ENCODE data around the gene NT5C2.

NT5C2 gene

GRCh38 chr10:103124420-103125096, 68.5 kb downstream of the NT5C2 start:
- no peak for DNase-seq (ENCODE audit: low read depth, low spot score)

GRCh38 chr10:103123282-103124024, 69.6 kb downstream of the NT5C2 start:
- DNase-seq (ENCODE audit: low read depth, low spot score) = no peak

GRCh38 chr10:103120977-103121735, 71.9 kb downstream of the NT5C2 start:
- DNase-seq (ENCODE audit: low read depth, low spot score) = no peak

GRCh38 chr10:103120546-103120945, 72.5 kb downstream of the NT5C2 start:
- no peak for DNase-seq (ENCODE audit: low read depth, low spot score)

GRCh38 chr10:103117247-103117646, 75.8 kb downstream of the NT5C2 start:
- no peak for DNase-seq (ENCODE audit: low read depth, low spot score)

GRCh38 chr10:103114876-103115275, 78.2 kb downstream of the NT5C2 start:
- no peak for DNase-seq (ENCODE audit: low read depth, low spot score)

- DNase-seq (ENCODE audit: low read depth, low spot score) = no peak
Observed at GRCh38 chr10:103111918-103112877, 80.9 kb downstream of the NT5C2 start.

- DNase-seq (ENCODE audit: low read depth, low spot score) = no peak
Observed at GRCh38 chr10:103111031-103111917, 81.8 kb downstream of the NT5C2 start.

GRCh38 chr10:103110407-103110806, 82.7 kb downstream of the NT5C2 start:
- DNase-seq (ENCODE audit: low read depth, low spot score) = no peak

GRCh38 chr10:103109821-103110220, 83.3 kb downstream of the NT5C2 start:
- DNase-seq (ENCODE audit: low read depth, low spot score) = no peak

GRCh38 chr10:103106539-103106938, 86.5 kb downstream of the NT5C2 start:
- no peak for DNase-seq (ENCODE audit: low read depth, low spot score)

- no peak for DNase-seq (ENCODE audit: low read depth, low spot score)
Observed at GRCh38 chr10:103105462-103105861, 87.6 kb downstream of the NT5C2 start.

- no peak for DNase-seq (ENCODE audit: low read depth, low spot score)
Observed at GRCh38 chr10:103104721-103105120, 88.4 kb downstream of the NT5C2 start.

- DNase-seq (ENCODE audit: low read depth, low spot score) = no peak
Observed at GRCh38 chr10:103103989-103104388, 89.1 kb downstream of the NT5C2 start.

- DNase-seq (ENCODE audit: low read depth, low spot score) = no peak
Observed at GRCh38 chr10:103102195-103102594, 90.9 kb downstream of the NT5C2 start.

GRCh38 chr10:103100620-103101019, 92.5 kb downstream of the NT5C2 start:
- DNase-seq (ENCODE audit: low read depth, low spot score) = no peak

GRCh38 chr10:103098240-103098639, 94.8 kb downstream of the NT5C2 start:
- no peak for DNase-seq (ENCODE audit: low read depth, low spot score)

GRCh38 chr10:103096130-103096529, 96.9 kb downstream of the NT5C2 start:
- no peak for DNase-seq (ENCODE audit: low read depth, low spot score)

- DNase-seq (ENCODE audit: low read depth, low spot score) = no peak
Observed at GRCh38 chr10:103095005-103095404, 98.1 kb downstream of the NT5C2 start.

GRCh38 chr10:103090911-103091310, 102.2 kb downstream of the NT5C2 start:
- no peak for DNase-seq (ENCODE audit: low read depth, low spot score)

Data from ELF-1 (cell line).